ENCODE measurements around the gene MAPK8. TPM values are rescaled to one million over a fixed set of nuclear protein-coding genes. Genes with fewer than 3 reads are reported as not detected.

The MAPK8 gene
- total RNA-seq, 1 donor from 2014 or later, result 56.6 TPM

- Mint-ChIP-seq H3K4me3 (no peak overlapping the region), H3K4me1 (no peaks in the 10 kb centered on the region), H3K9me3 (no peaks in the 10 kb centered on the region), H3K36me3 (ENCODE audit: low read depth) (no peaks in the 10 kb centered on the region), H3K27me3 (ENCODE audit: low read depth) (no peaks in the 10 kb centered on the region), H3K27ac (ENCODE audit: unreplicated experiment) (no peak overlapping the region)
- DNase-seq (ENCODE audit: low read depth, low spot score), result no peak
- no peak for TF ChIP-seq CTCF (conservative IDR thresholded peaks at IDR 0.05)
Observed at GRCh38 chr10:48477141-48477540, 170.7 kb downstream of the MAPK8 start.

GRCh38 chr10:48477616-48478015, 171.1 kb downstream of the MAPK8 start:
- no peaks in the 10 kb centered on the region for H3K4me1 Mint-ChIP-seq
- H3K27me3 Mint-ChIP-seq (ENCODE audit: low read depth), result no peaks in the 10 kb centered on the region
- no peaks in the 10 kb centered on the region for H3K36me3 Mint-ChIP-seq (ENCODE audit: low read depth)
- no peak for DNase-seq (ENCODE audit: low read depth, low spot score)
- TF ChIP-seq CTCF (conservative IDR thresholded peaks at IDR 0.05), result no peak
- no peak overlapping the region for H3K4me3 Mint-ChIP-seq
- H3K9me3 Mint-ChIP-seq, result no peaks in the 10 kb centered on the region
- no peak overlapping the region for H3K27ac Mint-ChIP-seq (ENCODE audit: unreplicated experiment)

GRCh38 chr10:48478469-48478868, 172.0 kb downstream of the MAPK8 start:
- TF ChIP-seq CTCF (conservative IDR thresholded peaks at IDR 0.05), result no peak
- Mint-ChIP-seq H3K4me1 (no peaks in the 10 kb centered on the region), H3K9me3 (no peaks in the 10 kb centered on the region), H3K36me3 (ENCODE audit: low read depth) (no peaks in the 10 kb centered on the region), H3K27ac (ENCODE audit: unreplicated experiment) (peak overlapping the region; percentile 5), H3K4me3 (no peak overlapping the region), H3K27me3 (ENCODE audit: low read depth) (no peaks in the 10 kb centered on the region)
- no peak for DNase-seq (ENCODE audit: low read depth, low spot score)

- Mint-ChIP-seq H3K9me3 (no peaks in the 10 kb centered on the region), H3K4me1 (no peaks in the 10 kb centered on the region), H3K27me3 (ENCODE audit: low read depth) (no peaks in the 10 kb centered on the region), H3K36me3 (ENCODE audit: low read depth) (no peaks in the 10 kb centered on the region), H3K4me3 (no peak overlapping the region), H3K27ac (ENCODE audit: unreplicated experiment) (no peak overlapping the region)
- TF ChIP-seq CTCF (conservative IDR thresholded peaks at IDR 0.05), result no peak
- DNase-seq (ENCODE audit: low read depth, low spot score), result no peak
Observed at GRCh38 chr10:48478980-48479811, 172.7 kb downstream of the MAPK8 start.

GRCh38 chr10:48480397-48481374, 174.2 kb downstream of the MAPK8 start:
- Mint-ChIP-seq H3K4me3 (no peak overlapping the region), H3K9me3 (no peaks in the 10 kb centered on the region), H3K27me3 (ENCODE audit: low read depth) (no peaks in the 10 kb centered on the region), H3K27ac (ENCODE audit: unreplicated experiment) (no peak overlapping the region), H3K36me3 (ENCODE audit: low read depth) (no peaks in the 10 kb centered on the region), H3K4me1 (no peaks in the 10 kb centered on the region)
- TF ChIP-seq CTCF (conservative IDR thresholded peaks at IDR 0.05), result no peak
- no peak for DNase-seq (ENCODE audit: low read depth, low spot score)

Data from neural crest cell (in vitro differentiated cells).